Measurements from ENCODE around the gene RNASE4.

Gene RNASE4

DNA sequence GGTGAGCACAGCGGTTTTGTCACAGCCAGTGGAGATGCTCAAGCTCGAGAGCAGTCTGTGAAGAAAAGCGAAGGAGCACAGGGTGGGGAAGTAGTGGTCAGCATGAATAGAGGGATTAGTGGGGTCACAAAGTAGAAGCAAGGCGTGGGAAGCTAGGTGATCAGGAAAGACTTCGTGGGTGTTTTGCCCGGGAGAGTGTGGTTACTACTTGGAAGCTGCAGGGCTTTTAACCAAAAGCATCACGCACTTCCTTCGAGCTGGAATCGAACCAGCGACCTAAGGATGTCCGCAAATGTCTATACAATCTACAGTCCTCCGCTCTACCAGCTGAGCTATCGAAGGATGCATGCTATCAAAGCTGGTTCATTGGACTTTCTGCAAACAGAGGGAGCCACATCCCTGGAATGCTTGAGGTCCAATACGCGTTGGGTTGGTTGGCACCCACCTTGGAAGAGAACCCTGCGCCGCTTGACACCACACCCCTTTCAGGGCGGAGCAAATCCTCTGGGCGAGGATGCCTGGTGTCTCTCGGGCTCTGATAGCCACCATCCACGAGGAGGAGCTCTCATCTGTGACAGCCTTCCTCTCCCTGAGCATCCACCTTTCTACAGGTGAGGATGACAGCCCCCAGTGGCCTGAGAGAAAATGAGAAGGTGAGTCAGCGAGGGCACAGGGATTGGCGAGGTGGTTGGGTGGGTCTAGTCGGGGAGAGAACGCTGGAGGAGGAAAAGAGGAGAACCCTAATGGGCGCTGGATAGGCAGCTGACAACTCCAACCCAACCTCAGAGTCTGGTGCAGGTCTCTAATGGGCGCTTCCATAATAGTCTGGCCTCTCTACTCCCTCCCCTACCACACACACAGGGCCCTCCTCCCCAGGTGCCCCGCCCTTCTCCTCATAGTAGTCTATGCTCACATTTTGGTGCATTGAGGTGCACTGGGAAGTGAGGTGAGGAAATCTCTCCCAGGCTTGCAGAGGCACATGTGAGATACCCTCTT lies 26.8 kb upstream of the RNASE4 start:
- no peak for TF ChIP-seq POLR2AphosphoS5 (IDR thresholded peaks at IDR 0.05; ENCODE audit: low read depth, low read length)
- TF ChIP-seq FOXP2 (optimal IDR thresholded peaks at IDR 0.05; ENCODE audit: borderline replicate concordance, extremely low read depth, extremely low read length, insufficient read depth), result no peak
- TF ChIP-seq, protein P1, sequence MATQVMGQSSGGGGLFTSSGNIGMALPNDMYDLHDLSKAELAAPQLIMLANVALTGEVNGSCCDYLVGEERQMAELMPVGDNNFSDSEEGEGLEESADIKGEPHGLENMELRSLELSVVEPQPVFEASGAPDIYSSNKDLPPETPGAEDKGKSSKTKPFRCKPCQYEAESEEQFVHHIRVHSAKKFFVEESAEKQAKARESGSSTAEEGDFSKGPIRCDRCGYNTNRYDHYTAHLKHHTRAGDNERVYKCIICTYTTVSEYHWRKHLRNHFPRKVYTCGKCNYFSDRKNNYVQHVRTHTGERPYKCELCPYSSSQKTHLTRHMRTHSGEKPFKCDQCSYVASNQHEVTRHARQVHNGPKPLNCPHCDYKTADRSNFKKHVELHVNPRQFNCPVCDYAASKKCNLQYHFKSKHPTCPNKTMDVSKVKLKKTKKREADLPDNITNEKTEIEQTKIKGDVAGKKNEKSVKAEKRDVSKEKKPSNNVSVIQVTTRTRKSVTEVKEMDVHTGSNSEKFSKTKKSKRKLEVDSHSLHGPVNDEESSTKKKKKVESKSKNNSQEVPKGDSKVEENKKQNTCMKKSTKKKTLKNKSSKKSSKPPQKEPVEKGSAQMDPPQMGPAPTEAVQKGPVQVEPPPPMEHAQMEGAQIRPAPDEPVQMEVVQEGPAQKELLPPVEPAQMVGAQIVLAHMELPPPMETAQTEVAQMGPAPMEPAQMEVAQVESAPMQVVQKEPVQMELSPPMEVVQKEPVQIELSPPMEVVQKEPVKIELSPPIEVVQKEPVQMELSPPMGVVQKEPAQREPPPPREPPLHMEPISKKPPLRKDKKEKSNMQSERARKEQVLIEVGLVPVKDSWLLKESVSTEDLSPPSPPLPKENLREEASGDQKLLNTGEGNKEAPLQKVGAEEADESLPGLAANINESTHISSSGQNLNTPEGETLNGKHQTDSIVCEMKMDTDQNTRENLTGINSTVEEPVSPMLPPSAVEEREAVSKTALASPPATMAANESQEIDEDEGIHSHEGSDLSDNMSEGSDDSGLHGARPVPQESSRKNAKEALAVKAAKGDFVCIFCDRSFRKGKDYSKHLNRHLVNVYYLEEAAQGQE (IDR thresholded peaks at IDR 0.05; ENCODE audit: insufficient read depth in 1 of 2, low read depth in 2 of 2, low read length in 2 of 2), result no peak
- TF ChIP-seq TAF1 (IDR thresholded peaks at IDR 0.05; ENCODE audit: borderline replicate concordance, insufficient read depth, low read length), result no peak
- no peak for TF ChIP-seq SIN3A (IDR thresholded peaks at IDR 0.05; ENCODE audit: borderline replicate concordance, insufficient read depth, low read length)

DNA sequence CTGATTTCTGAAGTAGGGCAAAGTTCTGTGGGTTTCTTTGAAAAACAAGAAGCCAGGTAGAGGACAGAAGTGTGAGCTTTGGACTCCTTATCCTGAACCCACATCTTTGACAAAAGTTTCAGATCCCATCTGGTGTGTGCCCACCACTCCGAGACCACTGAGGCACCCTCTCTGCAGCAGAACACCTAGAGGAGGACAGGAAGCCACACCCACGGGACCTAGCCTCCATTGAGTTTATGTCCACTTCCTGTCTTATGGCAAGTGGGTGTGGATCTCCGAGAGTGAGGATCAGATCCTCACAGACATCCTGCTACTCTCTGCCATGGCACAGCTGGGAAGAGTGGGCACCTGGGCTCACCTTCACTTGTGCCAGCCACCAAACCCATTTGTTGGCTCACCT lies 26.1 kb upstream of the RNASE4 start:
- TF ChIP-seq SIN3A (IDR thresholded peaks at IDR 0.05; ENCODE audit: borderline replicate concordance, insufficient read depth, low read length) (no peak), FOXP2 (optimal IDR thresholded peaks at IDR 0.05; ENCODE audit: borderline replicate concordance, extremely low read depth, extremely low read length, insufficient read depth) (no peak), POLR2AphosphoS5 (IDR thresholded peaks at IDR 0.05; ENCODE audit: low read depth, low read length) (no peak), TAF1 (IDR thresholded peaks at IDR 0.05; ENCODE audit: borderline replicate concordance, insufficient read depth, low read length) (no peak)
- TF ChIP-seq, protein P1 (IDR thresholded peaks at IDR 0.05; ENCODE audit: insufficient read depth in 1 of 2, low read depth in 2 of 2, low read length in 2 of 2), result no peak

DNA sequence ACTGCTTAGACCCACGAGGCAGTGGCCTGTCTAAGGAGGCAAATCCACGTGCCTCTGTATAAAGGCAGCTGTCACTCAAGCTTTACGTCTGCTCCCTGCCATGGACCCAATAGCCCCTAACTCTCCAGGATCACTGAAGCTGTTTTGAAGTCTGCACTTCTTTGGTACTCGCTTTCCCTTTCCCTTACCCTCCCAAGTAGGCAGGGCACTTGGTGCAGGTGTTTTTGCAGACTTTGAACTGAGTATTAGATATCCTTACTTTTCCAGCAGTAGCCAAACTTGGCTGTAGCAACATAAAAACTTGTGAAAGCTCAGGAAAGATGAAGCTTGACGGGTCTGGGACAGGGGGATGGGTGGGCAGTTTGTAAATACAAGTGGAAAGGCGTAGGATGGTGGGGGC lies 25.0 kb upstream of the RNASE4 start:
- no peak for TF ChIP-seq POLR2AphosphoS5 (IDR thresholded peaks at IDR 0.05; ENCODE audit: low read depth, low read length)
- TF ChIP-seq FOXP2 (optimal IDR thresholded peaks at IDR 0.05; ENCODE audit: borderline replicate concordance, extremely low read depth, extremely low read length, insufficient read depth), result no peak
- TF ChIP-seq, protein P1 (IDR thresholded peaks at IDR 0.05; ENCODE audit: insufficient read depth in 1 of 2, low read depth in 2 of 2, low read length in 2 of 2), result no peak
- TF ChIP-seq TAF1 (IDR thresholded peaks at IDR 0.05; ENCODE audit: borderline replicate concordance, insufficient read depth, low read length), result no peak
- no peak for TF ChIP-seq SIN3A (IDR thresholded peaks at IDR 0.05; ENCODE audit: borderline replicate concordance, insufficient read depth, low read length)

DNA sequence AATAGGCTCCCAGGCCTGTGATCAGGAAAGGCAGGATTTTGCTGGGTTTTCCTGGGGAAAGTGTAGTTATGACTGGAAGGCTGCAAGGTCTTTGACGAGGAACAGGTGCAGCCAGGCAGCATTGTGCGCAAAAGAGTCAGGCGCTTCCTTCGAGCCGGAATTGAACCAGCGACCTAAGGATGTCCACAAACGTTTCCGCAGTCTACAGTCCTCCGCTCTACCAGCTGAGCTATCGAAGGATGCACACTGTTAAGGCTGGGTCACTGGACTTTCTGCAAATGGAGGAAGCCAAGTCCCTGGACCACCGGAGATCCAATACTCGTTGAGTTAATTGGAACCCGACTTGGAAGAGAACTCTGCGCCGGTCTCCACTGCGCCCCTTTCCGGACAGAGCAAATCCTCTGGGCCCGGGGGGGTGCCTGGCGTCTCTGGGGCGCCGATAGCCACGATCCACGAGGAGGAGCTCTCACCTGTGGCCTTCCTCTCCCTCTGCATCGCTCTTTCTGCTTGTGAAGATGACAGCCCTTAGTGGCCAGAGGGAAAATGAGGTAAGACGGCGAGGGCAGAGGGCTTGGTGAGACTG lies 24.5 kb upstream of the RNASE4 start:
- TF ChIP-seq, protein P1 (IDR thresholded peaks at IDR 0.05; ENCODE audit: insufficient read depth in 1 of 2, low read depth in 2 of 2, low read length in 2 of 2), result no peak
- TF ChIP-seq POLR2AphosphoS5 (IDR thresholded peaks at IDR 0.05; ENCODE audit: low read depth, low read length), result no peak
- TF ChIP-seq TAF1 (IDR thresholded peaks at IDR 0.05; ENCODE audit: borderline replicate concordance, insufficient read depth, low read length), result no peak
- TF ChIP-seq SIN3A (IDR thresholded peaks at IDR 0.05; ENCODE audit: borderline replicate concordance, insufficient read depth, low read length), result no peak
- no peak for TF ChIP-seq FOXP2 (optimal IDR thresholded peaks at IDR 0.05; ENCODE audit: borderline replicate concordance, extremely low read depth, extremely low read length, insufficient read depth)
